Hepatocyte (in vitro differentiated cells): Measurements from ENCODE around the gene HRH2.

Experiments
- EZH2phosphoT487 ChIP-seq: fragments of 200-600 bp; sonication (generic); IDR thresholded peaks from one replicate; pipeline ENCODE4 v1.6.1; 2018; ENCODE audit warnings: antibody characterized with exemption, mild to moderate bottlenecking, low read depth, moderate library complexity; ENCODE audit not compliant: unreplicated experiment, severe bottlenecking
- TF ChIP-seq, protein P1 (sequence below): fragments of 200-600 bp; sonication (generic); IDR thresholded peaks from 2 replicates; pipeline ENCODE4 v1.5.1; 2016; ENCODE audit warnings: antibody characterized with exemption, mild to moderate bottlenecking; ENCODE audit not compliant: poor library complexity

DNA sequence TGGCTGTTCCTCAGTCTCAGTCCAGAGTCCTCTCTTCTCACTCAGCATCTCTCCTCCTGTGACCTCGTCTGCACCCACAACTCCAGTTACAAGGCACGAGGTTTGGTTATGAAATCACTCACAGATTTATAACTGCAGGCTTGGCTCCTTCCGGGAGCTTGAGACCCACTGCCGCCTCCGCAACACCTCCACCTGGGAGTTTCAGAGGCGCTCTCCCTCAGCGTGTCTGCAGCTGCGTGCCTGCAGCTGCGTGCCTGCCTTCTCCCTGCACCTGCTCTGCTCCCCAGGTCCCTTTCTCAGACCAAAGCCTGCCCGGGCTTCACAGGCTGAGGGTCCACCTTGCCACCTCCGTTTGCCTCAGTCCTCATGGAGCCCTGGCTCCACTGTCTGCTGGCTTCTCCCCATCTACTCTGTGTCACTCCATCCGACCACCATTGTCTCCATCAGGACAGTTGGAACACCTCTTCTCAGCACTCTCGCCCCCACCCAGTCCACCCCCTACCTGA is 51.5 kb downstream of the HRH2 start:
- TF ChIP-seq, protein P1, sequence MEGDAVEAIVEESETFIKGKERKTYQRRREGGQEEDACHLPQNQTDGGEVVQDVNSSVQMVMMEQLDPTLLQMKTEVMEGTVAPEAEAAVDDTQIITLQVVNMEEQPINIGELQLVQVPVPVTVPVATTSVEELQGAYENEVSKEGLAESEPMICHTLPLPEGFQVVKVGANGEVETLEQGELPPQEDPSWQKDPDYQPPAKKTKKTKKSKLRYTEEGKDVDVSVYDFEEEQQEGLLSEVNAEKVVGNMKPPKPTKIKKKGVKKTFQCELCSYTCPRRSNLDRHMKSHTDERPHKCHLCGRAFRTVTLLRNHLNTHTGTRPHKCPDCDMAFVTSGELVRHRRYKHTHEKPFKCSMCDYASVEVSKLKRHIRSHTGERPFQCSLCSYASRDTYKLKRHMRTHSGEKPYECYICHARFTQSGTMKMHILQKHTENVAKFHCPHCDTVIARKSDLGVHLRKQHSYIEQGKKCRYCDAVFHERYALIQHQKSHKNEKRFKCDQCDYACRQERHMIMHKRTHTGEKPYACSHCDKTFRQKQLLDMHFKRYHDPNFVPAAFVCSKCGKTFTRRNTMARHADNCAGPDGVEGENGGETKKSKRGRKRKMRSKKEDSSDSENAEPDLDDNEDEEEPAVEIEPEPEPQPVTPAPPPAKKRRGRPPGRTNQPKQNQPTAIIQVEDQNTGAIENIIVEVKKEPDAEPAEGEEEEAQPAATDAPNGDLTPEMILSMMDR, result no peak
- no peak for TF ChIP-seq EZH2phosphoT487
